CD14-positive monocyte (primary cell): Measurements from ENCODE around the gene KLRG1. TPM values are rescaled to one million over a fixed set of nuclear protein-coding genes. Genes with fewer than 3 reads are reported as not detected.

Experiments used
- DNase-seq, 3 donors: peaks; one replicate each; pipeline ENCODE4 v3.0.0-alpha.2; 2011 to 2022
- H2AFZ ChIP-seq: 2 replicates; pipeline ENCODE4 v1.6.0; 2012; ENCODE audit warnings: mild to moderate bottlenecking, low read depth, low read length, inconsistent platforms; ENCODE audit not compliant: insufficient read depth, poor library complexity, severe bottlenecking
- H3K27ac ChIP-seq, 2 donors: 1 replicate in 1 of 2; 2 replicates in 1 of 2; pipeline ENCODE4 v1.5.1; 2012 to 2013; ENCODE audit warnings: low read length in 2 of 2, control low read depth in 1 of 2, inconsistent platforms in 1 of 2, low read depth in 1 of 2, mild to moderate bottlenecking in 1 of 2
- H3K27me3 ChIP-seq, 2 donors: one replicate each; pipeline versions ENCODE4 v1.6.0 to v1.6.1; 2011 to 2013; ENCODE audit warnings: low read length in 2 of 2; ENCODE audit not compliant: control insufficient read depth in 2 of 2, insufficient read depth in 2 of 2
- H3K36me3 ChIP-seq, 2 donors: replicated peaks in 1 of 2; 1 replicate in 1 of 2; 2 replicates in 1 of 2; pipeline versions ENCODE4 v1.5.1 to v1.6.1; 2012 to 2013; ENCODE audit warnings: low read length in 2 of 2, control low read depth in 1 of 2, inconsistent platforms in 1 of 2, mild to moderate bottlenecking in 1 of 2; ENCODE audit not compliant: insufficient read depth in 2 of 2, control insufficient read depth in 1 of 2
- H3K4me1 ChIP-seq, 2 donors: 1 replicate in 1 of 2; 2 replicates in 1 of 2; pipeline versions ENCODE4 v1.5.1 to v1.6.1; 2012 to 2013; ENCODE audit warnings: low read length in 2 of 2, control low read depth in 1 of 2, inconsistent platforms in 1 of 2, mild to moderate bottlenecking in 1 of 2, moderate library complexity in 1 of 2; ENCODE audit not compliant: insufficient read depth in 2 of 2, control insufficient read depth in 1 of 2
- H3K4me2 ChIP-seq: replicated peaks from 2 replicates; pipeline ENCODE3; 2012; ENCODE audit warnings: low read length, moderate library complexity, mild to moderate bottlenecking; ENCODE audit not compliant: poor library complexity, severe bottlenecking; ENCODE audit errors: extremely low read depth
- H3K4me3 ChIP-seq, 3 experiments: fragments of 200-600 bp in 1 of 3; sonication (generic) in 1 of 3; replicated peaks in 1 of 3; 1 replicate in 2 of 3; 2 replicates in 1 of 3; pipeline ENCODE4 v1.5.1; 2011 to 2013; ENCODE audit warnings: low read length in 3 of 3, mild to moderate bottlenecking in 3 of 3, control low read depth in 2 of 3, low read depth in 2 of 3, inconsistent platforms in 1 of 3, moderate library complexity in 1 of 3
- H3K79me2 ChIP-seq: 2 replicates; pipeline ENCODE4 v1.6.0; 2012; ENCODE audit warnings: mild to moderate bottlenecking, control low read depth, inconsistent platforms, low read length, moderate library complexity; ENCODE audit not compliant: insufficient read depth
- H3K9ac ChIP-seq: 2 replicates; pipeline ENCODE4 v1.6.0; 2017; ENCODE audit warnings: low read length, mild to moderate bottlenecking; ENCODE audit not compliant: insufficient read depth, poor library complexity, severe bottlenecking
- H3K9me3 ChIP-seq, 2 donors: replicated peaks in 1 of 2; 1 replicate in 1 of 2; 2 replicates in 1 of 2; pipeline versions ENCODE4 v1.5.1 to v1.6.1; 2012 to 2013; ENCODE audit warnings: low read length in 2 of 2, control low read depth in 1 of 2; ENCODE audit not compliant: control insufficient read depth in 1 of 2, insufficient read depth in 1 of 2
- H4K20me1 ChIP-seq: 2 replicates; pipeline ENCODE4 v1.6.0; 2012; ENCODE audit warnings: mild to moderate bottlenecking, low read length, control low read depth, moderate library complexity; ENCODE audit not compliant: insufficient read depth
- H3K27ac Mint-ChIP-seq, 7 donors: one replicate each; pipeline ENCODE4 v1.8.0; 2020; ENCODE audit warnings: mild to moderate bottlenecking in 7 of 7, mixed read lengths in 7 of 7, moderate library complexity in 6 of 7, inconsistent platforms in 2 of 7
- H3K27me3 Mint-ChIP-seq, 3 donors: one replicate each; pipeline ENCODE4 v1.8.0; 2021 to 2022; ENCODE audit warnings: low read depth in 3 of 3, mild to moderate bottlenecking in 3 of 3, mixed read lengths in 3 of 3, moderate library complexity in 3 of 3, inconsistent platforms in 1 of 3
- H3K36me3 Mint-ChIP-seq, 2 donors: one replicate each; pipeline ENCODE4 v1.8.0; 2020; ENCODE audit warnings: mixed read lengths in 2 of 2, inconsistent platforms in 1 of 2, mild to moderate bottlenecking in 1 of 2
- H3K4me1 Mint-ChIP-seq: one replicate; pipeline ENCODE4 v1.8.0; 2020; ENCODE audit warnings: mild to moderate bottlenecking, mixed read lengths
- H3K4me3 Mint-ChIP-seq, 2 donors: one replicate each; pipeline ENCODE4 v1.8.0; 2020; ENCODE audit warnings: mild to moderate bottlenecking in 2 of 2, mixed read lengths in 2 of 2, moderate library complexity in 1 of 2
- H3K9me3 Mint-ChIP-seq, 7 donors: one replicate each; pipeline ENCODE4 v1.8.0; 2020 to 2022; ENCODE audit warnings: mixed read lengths in 7 of 7, mild to moderate bottlenecking in 6 of 7, moderate library complexity in 6 of 7, inconsistent platforms in 2 of 7
- WGBS: methylation state at CpG from one replicate; pipeline ENCODE4 v1.1.5; 2013; ENCODE audit warnings: missing lambda C conversion rate; ENCODE audit not compliant: insufficient coverage; 5-methylcytosine and 5-hydroxymethylcytosine counted together
- intact Hi-C, 2 donors: fragments of 100-400 bp; cut with micrococcal nuclease; formaldehyde crosslinking; loops; one replicate each; pipeline versions ENCODE4 v1.15.0 to v1.15.1; 2023
- polyA plus RNA-seq, 3 donors: library from polyadenylated mRNA; depleted of rRNA in 1 of 3; unstranded in 2 of 3; stranded (reverse) in 1 of 3; fragments of 300-500 nt in 2 of 3; fragments of >200 nt in 1 of 3; fragmentation: Illumina TruSeq in 2 of 3; gene quantifications; 1 replicate in 2 of 3; 2 replicates in 1 of 3; pipeline ENCODE4 v1.2.3, GENCODE V29; 2012 to 2021
- TF ChIP-seq, protein P1 (sequence below): fragments of 200-600 bp; IDR thresholded peaks from one replicate; pipeline ENCODE4 v1.8.0; 2022; ENCODE audit warnings: antibody characterized with exemption, mild to moderate bottlenecking

Gene KLRG1
- polyA plus RNA-seq, 3 donors, result 1.1 to 3.4 (median 2.3) TPM

DNA sequence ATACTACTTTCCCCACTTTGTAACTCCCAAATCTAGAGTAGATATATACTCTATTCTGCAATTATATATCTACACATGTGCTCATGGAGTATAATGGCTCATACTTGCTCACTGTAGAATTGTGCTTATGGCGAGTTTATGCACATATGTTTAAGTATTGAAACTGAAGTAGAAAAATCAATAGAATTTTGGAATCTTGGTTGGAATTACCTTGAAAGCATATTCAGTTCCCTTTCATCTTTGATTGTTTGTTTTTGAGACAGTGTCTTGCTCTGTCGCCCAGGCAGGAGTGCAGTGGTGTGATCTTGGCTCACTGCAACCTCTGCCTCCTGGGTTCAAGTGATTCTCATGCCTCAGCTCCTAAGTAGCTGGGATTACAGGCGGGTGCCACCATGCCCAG lies 4.5 kb downstream of the KLRG1 start:
- 100% methylated on average over 2 of the region's 3 CpGs for WGBS
- H3K4me1 Mint-ChIP-seq, result peaks cover 38% of the 10 kb centered on the region

DNA sequence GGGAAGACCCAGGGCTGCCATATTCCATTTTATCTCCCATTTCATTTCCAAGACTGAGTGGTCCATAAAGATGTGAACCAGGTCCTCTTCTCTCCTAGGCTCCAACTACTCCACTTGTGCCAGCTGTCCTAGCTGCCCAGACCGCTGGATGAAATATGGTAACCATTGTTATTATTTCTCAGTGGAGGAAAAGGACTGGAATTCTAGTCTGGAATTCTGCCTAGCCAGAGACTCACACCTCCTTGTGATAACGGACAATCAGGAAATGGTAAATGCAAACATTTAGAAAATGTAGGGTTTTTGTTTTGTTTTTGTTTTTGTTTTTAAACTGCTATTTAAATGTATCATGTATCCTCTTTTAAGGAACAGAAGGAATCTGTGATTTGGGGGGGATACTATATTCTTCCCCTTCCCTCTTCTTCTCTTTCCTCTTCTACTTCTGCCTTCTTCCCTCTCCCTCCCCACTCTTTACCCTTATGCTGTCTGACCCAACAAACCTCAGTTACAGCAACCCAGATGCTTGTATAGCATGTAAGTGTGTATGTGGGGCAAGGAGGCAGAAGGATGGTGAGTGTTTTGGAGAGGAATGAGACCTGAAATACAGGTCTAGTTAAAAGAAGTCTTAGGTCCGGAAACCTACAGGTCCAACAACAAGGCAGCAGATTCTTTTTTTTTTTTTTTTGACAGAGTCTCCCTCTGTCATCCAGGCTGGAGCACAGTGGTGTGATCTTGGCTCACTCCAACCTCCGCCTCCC lies 5.9 kb downstream of the KLRG1 start:
- H2AFZ ChIP-seq, result no peak overlapping the region
- no peaks in the 10 kb centered on the region for H4K20me1 ChIP-seq
- H3K79me2 ChIP-seq, result no peaks in the 10 kb centered on the region
- H3K4me1 Mint-ChIP-seq, result peaks cover 25% of the 10 kb centered on the region
- H3K4me3 ChIP-seq, result no peak overlapping the region
- no peaks in the 10 kb centered on the region for H3K9me3 Mint-ChIP-seq
- DNase-seq, result no peak
- TF ChIP-seq, protein P1, sequence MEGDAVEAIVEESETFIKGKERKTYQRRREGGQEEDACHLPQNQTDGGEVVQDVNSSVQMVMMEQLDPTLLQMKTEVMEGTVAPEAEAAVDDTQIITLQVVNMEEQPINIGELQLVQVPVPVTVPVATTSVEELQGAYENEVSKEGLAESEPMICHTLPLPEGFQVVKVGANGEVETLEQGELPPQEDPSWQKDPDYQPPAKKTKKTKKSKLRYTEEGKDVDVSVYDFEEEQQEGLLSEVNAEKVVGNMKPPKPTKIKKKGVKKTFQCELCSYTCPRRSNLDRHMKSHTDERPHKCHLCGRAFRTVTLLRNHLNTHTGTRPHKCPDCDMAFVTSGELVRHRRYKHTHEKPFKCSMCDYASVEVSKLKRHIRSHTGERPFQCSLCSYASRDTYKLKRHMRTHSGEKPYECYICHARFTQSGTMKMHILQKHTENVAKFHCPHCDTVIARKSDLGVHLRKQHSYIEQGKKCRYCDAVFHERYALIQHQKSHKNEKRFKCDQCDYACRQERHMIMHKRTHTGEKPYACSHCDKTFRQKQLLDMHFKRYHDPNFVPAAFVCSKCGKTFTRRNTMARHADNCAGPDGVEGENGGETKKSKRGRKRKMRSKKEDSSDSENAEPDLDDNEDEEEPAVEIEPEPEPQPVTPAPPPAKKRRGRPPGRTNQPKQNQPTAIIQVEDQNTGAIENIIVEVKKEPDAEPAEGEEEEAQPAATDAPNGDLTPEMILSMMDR, result no peak
- H3K27me3 Mint-ChIP-seq, result peaks cover 0 to 1% (median 0%) of the 10 kb centered on the region in 3 donors
- no peak overlapping the region for H3K9ac ChIP-seq
- no peak overlapping the region for H3K27ac Mint-ChIP-seq
- no peak overlapping the region for H3K4me2 ChIP-seq
- H3K4me3 Mint-ChIP-seq, result no peak overlapping the region
- intact Hi-C loops, result no loop called here
- H3K27me3 ChIP-seq, result no peaks in the 10 kb centered on the region
- H3K27ac ChIP-seq, result no peak overlapping the region
- peaks cover 6 to 24% of the 10 kb centered on the region in 2 donors for H3K4me1 ChIP-seq
- H3K36me3 ChIP-seq, result no peaks in the 10 kb centered on the region
- WGBS, result 100% methylated on average over 2 of the region's 4 CpGs
- H3K36me3 Mint-ChIP-seq, result peaks cover 0 to 4% of the 10 kb centered on the region in 2 donors
- no peaks in the 10 kb centered on the region for H3K9me3 ChIP-seq

More for the DNA sequence above, 4.5 kb downstream of the KLRG1 start:
- Histone ChIP-seq H3K9ac (no peak overlapping the region), H3K27ac (no peak overlapping the region), H4K20me1 (no peaks in the 10 kb centered on the region), H3K27me3 (no peaks in the 10 kb centered on the region), H3K79me2 (no peaks in the 10 kb centered on the region), H3K36me3 (no peaks in the 10 kb centered on the region), H3K4me1 (peaks cover 19 to 38% of the 10 kb centered on the region in 2 donors), H3K4me3 (no peak overlapping the region), H3K4me2 (no peak overlapping the region), H2AFZ (no peak overlapping the region), H3K9me3 (no peaks in the 10 kb centered on the region)
- H3K4me3 Mint-ChIP-seq, result no peak overlapping the region
- H3K36me3 Mint-ChIP-seq, result no peaks in the 10 kb centered on the region
- H3K9me3 Mint-ChIP-seq, result no peaks in the 10 kb centered on the region
- H3K27ac Mint-ChIP-seq, result no peak overlapping the region
- DNase-seq, result no peak
- TF ChIP-seq, protein P1, result no peak
- peaks cover 0 to 1% (median 0%) of the 10 kb centered on the region in 3 donors for H3K27me3 Mint-ChIP-seq
- intact Hi-C loops, result no loop called here
